Pancreas (tissue), 10 donors: Measurements from ENCODE around the gene USB1. TPM values are rescaled to one million over a fixed set of nuclear protein-coding genes. Genes with fewer than 3 reads are reported as not detected.

Source experiments
- ATAC-seq, 4 donors: fragments of 200-7000 bp; cut with Tn5 transposase; one replicate each; pipeline versions ENCODE4 v1.8.0 to v1.9.1; 2020; ENCODE audit warnings: mild to moderate bottlenecking in 4 of 4, moderate library complexity in 4 of 4
- DNase-seq, 6 donors: peaks; one replicate each; pipeline ENCODE4 v3.0.0-alpha.2; 2020
- FAIRE-seq: peaks from 2 replicates; lab custom pipeline; 2012; peaks lifted over from hg19 to GRCh38; lab: Jason Lieb, UNC
- H3K27ac ChIP-seq, 4 donors: fragments of 200-600 bp; sonication (generic); 1 replicate in 3 of 4; 2 replicates in 1 of 4; pipeline versions ENCODE4 v1.5.0 to v1.8.0; 2020
- H3K27me3 ChIP-seq, 4 donors: fragments of 200-600 bp; one replicate each; pipeline ENCODE4 v1.8.0; 2021
- H3K36me3 ChIP-seq, 3 donors: fragments of 200-600 bp; sonication (generic) in 1 of 3; one replicate each; pipeline versions ENCODE4 v1.5.0 to v1.8.0; 2020 to 2021
- H3K4me1 ChIP-seq, 3 donors: fragments of 200-600 bp; one replicate each; pipeline ENCODE4 v1.8.0; 2021
- H3K4me3 ChIP-seq, 4 donors: fragments of 200-600 bp; sonication (generic) in 2 of 4; one replicate each; pipeline versions ENCODE4 v1.5.0 to v1.8.0; 2020 to 2021
- H3K9me3 ChIP-seq, 4 donors: fragments of 200-600 bp; one replicate each; pipeline ENCODE4 v1.8.0; 2021
- WGBS, 2 donors: extraction: QIAGEN DNeasy Blood & Tissue Kit; methylation state at CpG; one replicate each; pipeline ENCODE4 v1.1.7; 2013; 5-methylcytosine and 5-hydroxymethylcytosine counted together
- intact Hi-C, 3 donors: fragments of 100-400 bp; cut with DNase I; formaldehyde crosslinking; loops; one replicate each; pipeline versions ENCODE4 v1.11.1 to v1.14.2; 2022
- polyA plus RNA-seq, 2 donors: library from polyadenylated mRNA; stranded (reverse); fragments of 200-250 nt; gene quantifications; one replicate each; pipeline ENCODE4 v1.2.3, GENCODE V29; 2013
- total RNA-seq, 6 donors: library from RNA; stranded (reverse); fragmentation: NEBNext Ultra II Directional in 4 of 6; extraction: Animal tissue kit (Norgen Biotek cat#: 25700) in 4 of 6; gene quantifications; one replicate each; pipeline versions ENCODE4 v1.2.1 to v1.2.4, GENCODE V29; 2021 to 2023
- TF ChIP-seq, protein P1 (sequence below), 4 donors: fragments of 200-600 bp; sonication (generic) in 3 of 4; IDR thresholded peaks; one replicate each; pipeline versions ENCODE4 v1.5.0 to v1.8.0; 2021; ENCODE audit warnings: antibody characterized with exemption in 4 of 4
- donor health status: healthy with polysubstance abuse.
- donor health status: DM: no; HTN: no; CAD: no; lungs with moderate emphysema.
- donor health status: DM: no; HTN: no; CAD: no.
- donor health status: control.
- donor health status: control.
- donor health status: Bipolar disorder and iron deficiency.
- donor health status: DM: yes; HTN: yes; CAD: no.
- donor health status: DM: no; HTN: no; CAD: no.
- donor health status: DM: no; HTN: no; CAD: no.
- donor health status: DM: yes; HTN: yes; CAD: no.

The USB1 gene
- total and polyA plus RNA-seq, 8 donors = 13.5 to 23.6 (median 17.7) TPM

DNA sequence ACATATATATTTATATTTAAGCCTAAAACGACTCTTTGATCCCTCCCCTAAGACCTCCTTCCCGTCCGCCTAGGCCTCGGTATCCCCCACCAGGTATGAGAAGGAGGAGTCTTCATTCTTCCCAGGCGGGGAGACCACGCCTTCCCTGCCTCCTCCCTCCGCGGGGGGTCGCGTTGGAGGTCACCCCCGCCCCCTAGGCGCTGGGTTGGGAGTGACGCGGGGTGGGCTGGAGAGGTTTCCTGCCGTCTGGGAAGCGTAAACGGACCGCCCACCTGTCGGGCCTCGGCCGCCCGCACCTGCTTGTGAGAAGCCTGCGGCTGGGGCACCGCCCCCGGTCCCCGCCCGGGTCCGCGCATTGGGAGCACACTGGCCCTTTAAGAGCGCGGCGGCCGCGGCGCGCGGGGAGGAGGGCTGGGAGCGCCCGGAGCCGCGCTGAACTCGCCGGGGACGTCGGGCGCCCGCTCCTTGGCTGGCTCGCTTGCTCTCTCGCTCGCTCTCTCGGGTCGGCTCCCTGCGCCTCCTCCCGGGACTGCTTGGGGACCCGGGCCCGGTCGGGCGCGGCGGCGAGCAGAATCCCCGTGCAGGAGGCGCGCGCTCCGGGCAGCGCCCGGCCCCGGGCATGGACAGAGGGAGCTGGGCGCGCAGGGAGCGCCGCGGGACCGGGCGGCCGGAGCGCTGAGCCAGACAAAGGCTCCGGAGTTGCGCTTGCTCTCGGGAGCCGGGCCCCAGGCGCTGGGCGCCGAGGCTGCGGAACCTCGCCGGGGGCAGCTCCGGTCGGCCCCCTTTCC, 24.3 kb downstream of the USB1 start, which contains the start of gene MMP15:
MMP15 (plus strand) TSS at position 404 of the 788 bp plus-strand sequence. CDS start 597 bp downstream, outside the sequence.
- Histone ChIP-seq H3K27me3 (no peaks in the 10 kb centered on the region), H3K9me3 (no peaks in the 10 kb centered on the region), H3K36me3 (no peaks in the 10 kb centered on the region), H3K4me1 (peaks cover 15 to 25% (median 24%) of the 10 kb centered on the region in 3 donors), H3K4me3 (peak within 1 kb of the TSS; percentile 73 to 86 (median 82)), H3K27ac (peak within 1 kb of the TSS; percentile 82 to 90 (median 83))
- ATAC-seq (peak; percentile 70 to 79 (median 77)), FAIRE-seq (no peak), DNase-seq (peak; percentile 92 to 96 (median 94))
- WGBS, 2 donors = 0% methylated on average over 65 to 90 of the region's 90 CpGs
- TF ChIP-seq, protein P1, sequence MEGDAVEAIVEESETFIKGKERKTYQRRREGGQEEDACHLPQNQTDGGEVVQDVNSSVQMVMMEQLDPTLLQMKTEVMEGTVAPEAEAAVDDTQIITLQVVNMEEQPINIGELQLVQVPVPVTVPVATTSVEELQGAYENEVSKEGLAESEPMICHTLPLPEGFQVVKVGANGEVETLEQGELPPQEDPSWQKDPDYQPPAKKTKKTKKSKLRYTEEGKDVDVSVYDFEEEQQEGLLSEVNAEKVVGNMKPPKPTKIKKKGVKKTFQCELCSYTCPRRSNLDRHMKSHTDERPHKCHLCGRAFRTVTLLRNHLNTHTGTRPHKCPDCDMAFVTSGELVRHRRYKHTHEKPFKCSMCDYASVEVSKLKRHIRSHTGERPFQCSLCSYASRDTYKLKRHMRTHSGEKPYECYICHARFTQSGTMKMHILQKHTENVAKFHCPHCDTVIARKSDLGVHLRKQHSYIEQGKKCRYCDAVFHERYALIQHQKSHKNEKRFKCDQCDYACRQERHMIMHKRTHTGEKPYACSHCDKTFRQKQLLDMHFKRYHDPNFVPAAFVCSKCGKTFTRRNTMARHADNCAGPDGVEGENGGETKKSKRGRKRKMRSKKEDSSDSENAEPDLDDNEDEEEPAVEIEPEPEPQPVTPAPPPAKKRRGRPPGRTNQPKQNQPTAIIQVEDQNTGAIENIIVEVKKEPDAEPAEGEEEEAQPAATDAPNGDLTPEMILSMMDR (IDR thresholded peaks at IDR 0.05) = no peak
- intact Hi-C loops = loop anchor here in 1 of 3 donors (10.0 kb wide), 1 partner anchor 99 kb away; the partner anchor contains the start of gene CFAP20

DNA sequence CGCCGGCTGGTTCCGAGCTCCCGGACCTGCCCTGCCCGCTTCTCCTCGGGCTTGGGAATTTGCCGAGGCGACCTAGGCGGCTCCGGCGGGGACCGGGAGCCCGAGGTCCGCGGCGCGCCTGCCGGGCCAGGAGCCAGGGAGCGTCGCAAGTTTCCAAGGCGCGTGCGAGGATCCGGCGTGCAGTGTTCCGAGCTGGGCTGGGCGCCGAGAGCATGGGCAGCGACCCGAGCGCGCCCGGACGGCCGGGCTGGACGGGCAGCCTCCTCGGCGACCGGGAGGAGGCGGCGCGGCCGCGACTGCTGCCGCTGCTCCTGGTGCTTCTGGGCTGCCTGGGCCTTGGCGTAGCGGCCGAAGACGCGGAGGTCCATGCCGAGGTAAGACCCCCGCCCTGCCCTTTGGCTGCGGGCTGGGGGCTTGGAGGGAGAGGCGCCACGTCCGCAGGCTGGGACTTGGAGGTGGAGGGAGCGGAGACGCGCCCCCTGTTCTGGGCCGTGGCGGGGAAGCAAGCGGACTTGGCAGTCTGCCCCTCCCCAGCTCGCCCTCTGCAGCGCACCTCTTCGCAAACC, 25.0 kb downstream of the USB1 start:
- intact Hi-C loops = loop anchor here in 1 of 3 donors (10.0 kb wide), 1 partner anchor 99 kb away; the partner anchor contains the start of gene CFAP20
- H3K4me1 ChIP-seq = peaks cover 15 to 29% (median 26%) of the 10 kb centered on the region in 3 donors
- H3K36me3 ChIP-seq = no peaks in the 10 kb centered on the region
- H3K4me3 ChIP-seq = peak overlapping the region; percentile 73 to 86 (median 82)
- H3K27ac ChIP-seq = peak overlapping the region; percentile 82 to 90 (median 83)
- DNase-seq (peak; percentile 55 to 88 (median 78)), FAIRE-seq (no peak), ATAC-seq (peak; percentile 9 to 60 (median 33))
- 0 to 1% methylated on average over 54 to 65 of the region's 65 CpGs for WGBS, 2 donors
- H3K27me3 ChIP-seq = no peaks in the 10 kb centered on the region
- H3K9me3 ChIP-seq = no peaks in the 10 kb centered on the region
- TF ChIP-seq, protein P1 (IDR thresholded peaks at IDR 0.05) = no peak

DNA sequence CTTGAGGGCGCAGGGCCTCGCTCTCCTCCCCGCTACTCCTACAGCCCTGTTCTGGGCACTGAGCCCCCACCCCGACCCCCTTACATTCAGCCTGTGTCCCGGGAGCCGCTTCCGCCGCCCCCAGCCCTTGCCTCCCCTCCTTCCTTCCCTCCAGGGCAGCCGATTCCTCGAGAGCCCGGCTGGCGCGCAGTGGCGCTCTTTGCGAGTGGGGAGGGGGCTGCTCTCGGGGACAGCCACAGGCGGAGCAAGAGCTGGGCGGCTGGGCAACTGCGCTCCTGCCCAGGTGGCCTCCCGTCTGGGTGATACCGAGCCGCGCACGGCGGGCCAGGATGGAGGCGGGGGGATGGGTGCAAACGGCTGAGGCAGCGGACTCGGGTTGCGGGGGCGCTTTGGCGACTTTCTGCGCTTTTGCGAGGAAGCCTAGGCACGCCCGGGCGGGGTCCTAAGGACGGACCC, 25.5 kb downstream of the USB1 start:
- WGBS, 2 donors = 0 to 1% methylated on average over 34 to 38 of the region's 38 CpGs
- H3K27me3 ChIP-seq = no peaks in the 10 kb centered on the region
- no peaks in the 10 kb centered on the region for H3K36me3 ChIP-seq
- H3K9me3 ChIP-seq = no peaks in the 10 kb centered on the region
- FAIRE-seq (no peak), DNase-seq (peak in 5 of 6 donors; percentile 47 to 90 (median 71)), ATAC-seq (peak in 3 of 4 donors; percentile 3 to 6 (median 5))
- H3K4me1 ChIP-seq = peaks cover 15 to 33% (median 31%) of the 10 kb centered on the region in 3 donors
- H3K4me3 ChIP-seq = peak overlapping the region; percentile 73 to 86 (median 82)
- TF ChIP-seq, protein P1 (IDR thresholded peaks at IDR 0.05) = no peak
- intact Hi-C loops = loop anchor here in 1 of 3 donors (10.0 kb wide), 1 partner anchor 98 kb away; the partner anchor contains the start of gene CFAP20
- peak overlapping the region; percentile 82 to 90 (median 83) for H3K27ac ChIP-seq

DNA sequence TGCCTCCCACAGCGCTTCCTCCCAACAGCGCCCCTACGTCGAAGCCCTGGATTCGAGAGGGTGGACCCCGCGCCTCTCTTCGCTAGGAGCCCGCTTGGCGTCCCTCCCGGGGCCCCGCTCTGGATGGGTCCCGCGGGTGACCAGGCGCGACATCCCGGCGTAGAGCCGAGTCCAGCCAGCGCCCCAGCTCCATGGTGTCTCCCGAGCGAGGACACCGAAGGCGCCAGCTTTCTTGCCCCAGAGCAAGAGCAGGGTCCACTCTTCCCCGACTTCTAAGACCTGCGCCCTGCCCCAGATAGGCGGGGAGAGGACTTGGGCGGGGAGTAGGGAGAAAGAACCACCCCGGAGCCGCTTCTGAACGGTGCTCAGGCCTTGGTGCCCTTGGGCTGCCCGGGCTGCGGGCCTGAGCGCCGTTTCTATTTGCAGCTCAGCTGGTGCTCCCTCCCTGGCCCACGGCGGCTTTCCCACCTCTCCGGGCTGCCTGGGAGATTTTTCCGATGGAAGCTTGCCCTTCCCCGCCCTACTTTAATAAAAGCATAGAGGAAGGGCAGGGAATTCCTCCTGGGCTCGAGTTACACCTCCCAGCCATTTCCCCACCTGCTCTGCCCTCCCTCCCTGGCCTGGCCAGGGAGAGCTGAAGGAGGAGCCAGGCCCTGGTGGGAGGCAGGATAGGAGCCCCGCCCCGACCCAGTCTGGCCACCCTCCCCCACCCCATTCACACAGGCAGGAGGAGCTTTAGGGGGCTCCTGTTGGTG, 26.1 kb downstream of the USB1 start:
- ATAC-seq (peak; percentile 23 to 55 (median 41)), DNase-seq (peak; percentile 66 to 87 (median 76)), FAIRE-seq (no peak)
- H3K9me3 ChIP-seq = no peaks in the 10 kb centered on the region
- TF ChIP-seq, protein P1 (IDR thresholded peaks at IDR 0.05) = no peak
- no peaks in the 10 kb centered on the region for H3K36me3 ChIP-seq
- H3K4me1 ChIP-seq = peaks cover 17 to 39% (median 37%) of the 10 kb centered on the region in 3 donors
- peak overlapping the region; percentile 82 to 90 (median 83) for H3K27ac ChIP-seq
- WGBS, 2 donors = 2 to 4% methylated on average over 42 to 43 of the region's 43 CpGs
- no peaks in the 10 kb centered on the region for H3K27me3 ChIP-seq
- intact Hi-C loops = loop anchor here in 1 of 3 donors (10.0 kb wide), 1 partner anchor 97 kb away; the partner anchor contains the start of gene CFAP20
- H3K4me3 ChIP-seq = peak overlapping the region; percentile 73 to 86 (median 82)
